GF-D8 (cell line): Measurements from ENCODE around the gene C4orf50.
"Not testable (repeated sequence)": the region's sequence is repeated elsewhere in the genome, so short reads cannot be mapped to it uniquely, and the experiment has no call there.

Experiments
- DNase-seq: peaks from one replicate; lab custom pipeline; 2025; lab: John Stamatoyannopoulos, UW

C4orf50 gene

DNA sequence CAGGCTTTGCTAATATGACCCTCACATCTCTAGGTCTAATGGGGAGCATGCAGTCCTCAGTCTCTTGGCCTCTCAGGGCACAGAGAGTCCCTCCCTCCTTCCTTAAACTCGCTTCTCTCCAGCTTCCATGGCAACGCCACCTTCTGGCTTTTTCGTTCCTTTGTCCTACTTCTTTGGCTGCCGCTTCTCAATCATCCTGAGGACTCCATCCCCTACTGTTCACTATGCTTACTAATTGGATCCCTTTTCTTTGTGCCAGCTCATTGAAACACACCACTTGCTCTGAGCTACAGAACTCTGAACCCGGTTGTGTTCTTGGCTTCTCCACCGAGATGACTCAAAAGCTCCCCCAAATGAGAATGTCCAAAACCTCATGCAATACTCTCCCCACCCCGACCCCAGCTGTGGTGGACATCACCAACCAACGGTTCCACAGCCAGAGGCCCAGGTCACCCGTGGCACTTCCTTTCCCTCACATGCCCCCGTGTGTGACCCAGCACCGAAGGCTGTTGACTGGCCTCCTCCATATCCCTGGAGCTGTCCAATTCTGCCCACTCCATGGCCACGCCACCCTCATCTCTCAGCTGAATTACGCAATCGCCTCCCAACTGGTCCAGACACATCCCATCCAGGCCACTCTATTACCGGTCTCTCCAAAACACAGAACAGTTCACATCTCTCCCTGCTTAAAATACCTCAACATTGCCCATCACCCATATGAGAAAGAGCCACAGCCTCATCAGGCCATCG is 160.0 kb downstream of the C4orf50 start:
- no peak for DNase-seq

DNA sequence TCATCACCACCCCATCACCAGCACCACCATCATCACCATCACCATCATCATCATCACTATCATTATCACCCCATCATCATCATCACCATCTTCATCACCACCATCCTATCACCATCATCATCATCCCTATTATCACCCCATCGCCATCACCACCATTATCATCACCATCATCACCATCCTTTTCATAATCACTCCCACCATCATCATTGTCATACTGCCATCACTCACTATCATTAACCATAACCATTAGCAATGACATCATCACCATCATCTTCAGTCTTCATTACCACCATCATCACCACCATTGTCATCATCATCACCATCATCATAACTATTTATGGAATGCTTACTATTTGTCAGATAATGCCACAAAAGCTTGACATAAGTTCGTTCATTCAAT is 161.0 kb downstream of the C4orf50 start:
- DNase-seq = no peak

DNA sequence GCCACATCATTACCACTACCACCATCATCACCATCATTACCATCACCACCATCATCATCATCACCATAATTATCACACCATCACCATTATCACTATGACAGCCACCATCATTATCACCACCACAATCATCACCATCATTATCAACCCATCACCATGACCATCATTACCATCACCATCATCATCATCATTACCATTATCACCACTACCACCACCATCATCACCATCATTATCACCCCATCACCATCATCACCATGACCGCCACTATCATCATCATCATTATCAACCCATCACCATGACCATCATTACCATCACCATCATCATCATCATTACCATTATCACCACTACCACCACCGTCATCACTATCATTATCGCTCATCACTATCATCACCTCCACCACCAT is 161.9 kb downstream of the C4orf50 start:
- DNase-seq = not testable (repeated sequence)

DNA sequence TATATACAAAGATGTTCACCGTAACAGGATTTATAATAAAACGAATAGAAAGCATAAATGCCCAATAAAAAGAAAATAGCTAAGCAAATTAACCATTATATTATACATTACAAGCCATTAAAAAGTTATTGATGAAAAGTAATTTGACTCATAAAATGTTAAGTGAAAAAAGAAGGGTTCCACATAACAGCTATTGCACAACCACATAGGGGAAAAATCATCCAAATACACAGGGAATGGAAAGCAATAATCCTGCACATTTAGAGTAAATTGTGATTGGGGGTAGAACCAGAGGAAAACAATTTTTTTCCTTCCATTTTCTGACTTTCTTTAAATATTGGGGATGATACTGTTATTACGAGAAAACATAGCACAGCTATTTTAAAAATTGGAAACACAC is 163.3 kb downstream of the C4orf50 start:
- DNase-seq = no peak

DNA sequence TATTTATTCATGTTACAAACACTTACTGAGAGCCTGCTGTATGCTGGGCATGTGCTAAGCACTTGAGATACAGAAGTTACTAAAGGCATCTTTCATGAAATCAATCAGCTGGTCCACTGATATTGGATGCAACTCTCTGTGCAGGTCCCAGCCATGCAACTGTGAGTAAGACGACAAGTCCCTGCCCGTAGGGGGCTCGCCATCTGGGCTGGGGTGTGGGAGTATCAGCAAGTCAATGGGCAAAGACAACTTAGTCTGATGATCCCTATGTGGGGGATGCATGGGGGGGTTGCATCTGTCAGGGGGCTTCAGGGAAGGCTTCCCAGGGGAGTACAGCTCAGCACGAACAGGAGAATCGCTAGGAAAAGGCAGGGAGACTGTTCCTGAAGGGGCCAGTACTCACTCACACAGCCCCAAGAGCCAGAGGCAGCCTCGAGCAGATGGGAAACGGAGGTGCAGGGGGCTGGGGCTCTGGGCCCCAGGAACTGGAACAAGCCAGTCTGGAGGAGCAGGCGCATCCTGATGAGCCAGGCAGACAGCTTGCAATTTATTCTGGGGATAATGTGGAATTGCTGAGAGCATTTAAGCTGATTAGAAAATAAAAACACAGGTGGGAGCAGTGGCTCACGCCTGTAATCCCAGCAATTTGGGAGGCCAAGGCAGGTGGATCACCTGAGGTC is 165.6 kb downstream of the C4orf50 start:
- DNase-seq = no peak

DNA sequence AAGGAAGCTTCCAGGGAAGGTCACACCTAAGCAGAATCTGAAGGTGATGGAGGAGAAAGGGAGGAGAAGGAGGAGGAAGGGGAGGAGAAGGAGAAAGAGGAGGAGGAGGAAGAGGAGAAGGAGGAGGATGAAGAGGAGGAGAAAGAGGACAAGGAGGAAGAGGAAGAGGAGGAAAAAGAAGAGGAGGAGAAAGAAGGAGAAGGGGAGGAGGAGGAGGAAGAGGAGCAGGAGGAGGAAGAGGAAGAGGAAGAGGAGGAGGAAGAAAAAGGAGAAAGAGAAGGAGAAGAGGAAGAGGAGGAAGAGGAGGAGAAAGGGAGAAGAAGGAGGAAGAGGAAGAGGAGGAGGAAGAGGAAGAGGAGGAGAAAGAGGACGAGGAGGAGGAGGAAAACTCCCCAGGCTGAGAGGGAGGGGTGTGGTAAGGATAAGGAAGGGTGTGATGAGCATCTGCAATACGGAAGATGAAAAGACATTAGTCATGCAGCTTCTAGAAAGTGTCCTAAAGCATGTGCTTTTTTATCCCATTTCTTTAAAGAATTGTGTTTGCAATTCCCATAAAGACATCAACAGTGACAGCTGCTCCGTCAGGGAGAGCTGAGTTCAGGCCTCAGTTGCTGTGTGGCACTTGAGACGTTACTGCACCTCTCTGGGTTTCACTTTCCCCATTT is 166.5 kb downstream of the C4orf50 start:
- no peak for DNase-seq
